GM21786 (cell line): Measurements from ENCODE around the gene PANK4.
A peak's percentile ranks its signal among the peaks of the same experiment; 100 is the strongest.
"Not testable (repeated sequence)": the region's sequence is repeated elsewhere in the genome, so short reads cannot be mapped to it uniquely, and the experiment has no call there.

Experiments used
- ATAC-seq: cut with Tn5 transposase; IDR thresholded peaks from one replicate; pipeline ENCODE4 v1.9.1; 2021; ENCODE audit not compliant: unreplicated experiment

PANK4 gene

DNA sequence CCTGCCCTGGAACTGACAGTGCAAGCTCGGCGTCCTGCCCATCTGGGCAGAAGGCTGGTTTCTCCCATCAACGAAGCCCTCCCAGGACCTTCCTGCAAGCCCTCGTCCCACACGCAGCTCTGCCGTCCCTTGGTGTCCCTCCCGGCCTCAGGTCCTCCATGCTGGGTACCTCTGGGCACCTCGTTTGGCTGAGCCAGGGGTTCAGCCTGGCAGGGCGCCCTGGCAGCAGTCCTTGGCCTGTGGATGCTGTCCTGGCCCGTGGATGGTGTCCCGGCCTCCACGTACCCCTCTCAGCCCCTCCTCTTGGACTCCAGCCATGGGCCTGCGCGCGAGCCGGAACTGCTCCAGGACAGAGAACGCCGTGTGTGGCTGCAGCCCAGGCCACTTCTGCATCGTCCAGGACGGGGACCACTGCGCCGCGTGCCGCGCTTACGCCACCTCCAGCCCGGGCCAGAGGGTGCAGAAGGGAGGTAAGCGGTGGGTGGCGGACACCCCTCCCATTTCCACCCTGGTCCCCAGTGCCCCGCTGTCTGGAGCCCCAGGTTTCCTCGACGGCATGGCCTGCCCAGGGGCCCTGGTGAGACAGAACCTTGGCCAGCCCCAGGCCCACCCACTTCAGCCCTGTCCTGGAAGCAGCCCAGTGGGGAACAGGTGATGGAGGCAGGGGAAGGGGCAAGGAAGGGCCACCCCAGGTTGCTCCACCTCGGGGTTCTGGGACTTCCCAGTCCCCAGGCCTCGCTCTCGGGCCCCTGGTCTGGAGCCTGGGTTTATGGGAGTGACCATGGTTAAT is 33.3 kb upstream of the PANK4 start:
- ATAC-seq = no peak

DNA sequence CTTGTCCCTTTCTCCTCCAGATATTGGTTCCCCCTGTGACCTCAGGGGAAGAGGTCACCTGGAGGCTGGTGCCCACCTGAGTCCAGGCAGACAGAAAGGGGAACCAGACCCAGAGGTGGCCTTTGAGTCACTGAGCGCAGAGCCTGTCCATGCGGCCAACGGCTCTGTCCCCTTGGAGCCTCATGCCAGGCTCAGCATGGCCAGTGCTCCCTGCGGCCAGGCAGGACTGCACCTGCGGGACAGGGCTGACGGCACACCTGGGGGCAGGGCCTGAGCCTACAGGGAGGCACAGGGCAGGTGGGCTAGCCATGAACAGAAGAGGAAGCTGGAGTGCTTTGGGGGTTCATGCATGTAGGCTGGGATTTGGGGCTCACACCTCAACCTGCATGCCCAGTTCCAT is 32.5 kb upstream of the PANK4 start:
- ATAC-seq = no peak

DNA sequence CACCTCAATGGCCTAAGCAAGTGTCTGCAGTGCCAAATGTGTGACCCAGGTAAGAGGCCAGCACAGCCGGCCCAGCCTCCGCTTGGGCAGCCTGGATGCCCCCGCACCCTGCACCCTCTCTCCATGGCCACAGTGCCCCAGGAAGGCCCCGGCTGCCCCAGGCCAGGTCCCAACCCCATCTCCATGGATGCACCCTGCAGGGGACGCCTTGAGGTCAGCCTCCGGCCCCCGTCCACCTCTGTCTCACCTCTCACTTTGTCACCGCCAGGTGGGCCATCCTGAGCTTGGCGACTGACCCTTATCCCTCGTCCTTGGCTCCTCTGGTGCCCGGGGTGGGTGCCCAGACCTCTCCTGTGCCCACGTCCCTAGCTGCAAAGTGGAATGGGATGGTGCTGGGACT is 32.0 kb upstream of the PANK4 start:
- no peak for ATAC-seq

DNA sequence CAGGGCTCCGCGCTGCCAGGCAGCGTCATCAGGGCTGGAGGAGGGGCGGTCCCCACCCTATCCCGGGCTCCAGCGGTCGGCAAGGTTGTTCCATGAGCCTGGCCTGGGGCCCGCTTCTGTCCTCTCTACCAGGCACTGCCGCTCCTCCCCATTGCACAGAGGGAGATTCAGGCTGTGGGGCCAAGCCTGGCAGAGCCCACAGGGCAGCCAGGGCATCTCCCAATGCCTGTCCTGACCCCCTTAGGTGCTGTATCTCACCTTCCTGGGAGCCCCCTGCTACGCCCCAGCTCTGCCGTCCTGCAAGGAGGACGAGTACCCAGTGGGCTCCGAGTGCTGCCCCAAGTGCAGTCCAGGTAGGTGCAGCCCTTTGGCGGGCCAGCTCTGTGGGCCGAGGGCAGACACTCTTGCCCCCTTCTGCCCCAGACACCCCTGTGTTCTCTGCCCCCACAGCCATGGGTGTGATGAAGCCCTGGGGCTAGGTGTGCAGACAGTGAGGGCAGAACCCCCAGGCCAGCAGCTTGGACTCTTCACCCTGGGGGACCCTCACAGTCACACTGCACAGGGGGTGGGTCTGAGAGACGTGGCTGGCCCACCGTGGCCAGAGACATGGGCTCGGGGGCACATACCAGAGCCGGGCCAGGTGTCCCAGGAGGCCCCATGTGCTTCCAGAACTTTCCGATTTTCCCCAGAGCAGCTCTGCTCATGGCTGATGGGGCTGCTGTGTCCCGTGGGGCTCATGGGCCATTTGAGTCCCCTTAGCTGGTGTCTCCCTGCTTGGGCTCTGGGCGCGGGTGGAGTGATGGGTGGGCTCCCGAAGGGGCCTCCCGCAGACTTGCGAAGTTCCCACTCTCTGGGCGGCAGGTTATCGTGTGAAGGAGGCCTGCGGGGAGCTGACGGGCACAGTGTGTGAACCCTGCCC is 31.3 kb upstream of the PANK4 start:
- ATAC-seq = no peak

DNA sequence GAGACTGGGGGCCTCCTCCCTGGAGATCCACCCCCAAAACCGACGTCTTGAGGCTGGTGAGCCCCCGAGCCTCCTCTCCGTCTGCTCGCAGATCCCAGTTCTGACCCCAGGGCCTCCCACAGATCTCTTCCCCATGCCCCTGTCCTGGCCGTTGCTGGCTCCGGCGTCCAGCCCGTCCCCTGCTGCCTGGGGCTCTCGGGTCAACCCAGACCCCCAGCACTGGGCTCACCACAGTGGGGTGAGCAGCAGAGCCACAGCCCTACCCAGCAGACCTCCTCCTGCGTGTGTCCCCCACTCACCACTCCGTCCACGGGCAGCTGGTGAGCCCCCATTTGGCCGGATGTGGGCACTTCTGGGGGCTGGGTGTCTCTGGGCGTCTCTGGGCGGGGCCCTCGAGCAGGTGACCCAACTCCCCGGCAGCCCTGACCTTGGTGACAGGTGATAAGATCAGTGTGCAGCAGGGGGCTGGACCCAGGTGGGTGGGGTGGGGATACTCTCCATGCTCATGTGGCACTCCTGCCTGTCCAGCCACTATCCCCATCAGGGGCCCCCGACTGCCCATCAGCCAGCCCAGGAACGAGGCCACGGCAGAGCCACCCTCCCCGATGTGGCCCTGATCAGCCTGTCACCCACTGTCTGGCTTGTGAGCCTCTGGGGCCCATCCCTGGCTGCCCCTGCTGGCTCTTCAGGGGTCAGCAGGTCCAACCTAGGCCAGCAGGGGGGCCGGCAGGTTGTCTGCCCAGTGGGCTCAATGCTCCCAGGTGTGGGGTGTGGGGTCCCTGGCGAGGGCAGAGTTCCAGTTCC is 30.5 kb upstream of the PANK4 start:
- ATAC-seq = no peak

DNA sequence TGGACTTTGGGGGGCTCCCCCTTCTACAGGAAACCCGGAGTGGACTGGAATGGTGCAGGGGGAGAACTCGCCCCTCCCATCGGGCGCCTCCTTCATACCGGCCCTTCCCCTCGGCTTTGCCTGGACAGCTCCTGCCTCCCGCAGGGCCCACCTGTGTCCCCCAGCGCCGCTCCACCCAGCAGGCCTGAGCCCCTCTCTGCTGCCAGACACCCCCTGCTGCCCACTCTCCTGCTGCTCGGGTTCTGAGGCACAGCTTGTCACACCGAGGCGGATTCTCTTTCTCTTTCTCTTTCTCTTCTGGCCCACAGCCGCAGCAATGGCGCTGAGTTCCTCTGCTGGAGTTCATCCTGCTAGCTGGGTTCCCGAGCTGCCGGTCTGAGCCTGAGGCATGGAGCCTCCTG is 29.9 kb upstream of the PANK4 start, which contains the start of gene TNFRSF14:
Gene TNFRSF14, plus strand, starts transcription at position 95 of the 401 bp plus-strand sequence. Its CDS starts 294 bp downstream, at position 389.
- peak; percentile 29 for ATAC-seq

DNA sequence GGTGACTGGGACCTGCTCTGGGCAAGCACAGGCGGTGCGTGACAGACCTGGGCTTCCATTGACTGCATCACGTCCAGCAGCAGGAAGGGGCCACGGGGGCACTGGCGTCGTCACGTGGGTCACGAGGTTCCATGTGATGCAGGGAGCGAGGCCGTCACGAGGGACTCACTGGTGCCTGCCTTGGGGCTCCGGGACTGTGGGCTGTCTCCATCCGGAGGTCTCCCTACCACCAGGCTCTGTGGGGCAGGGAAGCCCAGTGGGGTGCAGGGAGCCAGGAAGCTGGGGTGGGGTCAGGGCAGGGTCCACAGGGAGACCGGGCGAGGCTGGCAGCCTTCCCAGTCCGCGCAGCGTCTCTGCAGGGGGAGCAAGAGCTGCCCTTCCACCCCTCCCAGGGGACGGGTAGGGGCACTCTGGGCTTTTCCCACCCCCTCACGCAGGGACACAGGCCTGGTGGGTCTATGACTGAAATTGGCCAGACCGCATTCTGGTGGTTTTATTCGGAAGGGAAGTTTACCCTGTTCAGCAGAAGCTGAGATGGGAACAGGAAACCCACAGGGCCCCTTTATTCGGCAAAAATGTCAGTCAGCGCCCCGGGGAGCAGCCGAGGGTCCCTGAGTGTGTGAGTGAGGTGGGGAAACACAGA is 29.4 kb upstream of the PANK4 start:
- ATAC-seq = peak; percentile 37

DNA sequence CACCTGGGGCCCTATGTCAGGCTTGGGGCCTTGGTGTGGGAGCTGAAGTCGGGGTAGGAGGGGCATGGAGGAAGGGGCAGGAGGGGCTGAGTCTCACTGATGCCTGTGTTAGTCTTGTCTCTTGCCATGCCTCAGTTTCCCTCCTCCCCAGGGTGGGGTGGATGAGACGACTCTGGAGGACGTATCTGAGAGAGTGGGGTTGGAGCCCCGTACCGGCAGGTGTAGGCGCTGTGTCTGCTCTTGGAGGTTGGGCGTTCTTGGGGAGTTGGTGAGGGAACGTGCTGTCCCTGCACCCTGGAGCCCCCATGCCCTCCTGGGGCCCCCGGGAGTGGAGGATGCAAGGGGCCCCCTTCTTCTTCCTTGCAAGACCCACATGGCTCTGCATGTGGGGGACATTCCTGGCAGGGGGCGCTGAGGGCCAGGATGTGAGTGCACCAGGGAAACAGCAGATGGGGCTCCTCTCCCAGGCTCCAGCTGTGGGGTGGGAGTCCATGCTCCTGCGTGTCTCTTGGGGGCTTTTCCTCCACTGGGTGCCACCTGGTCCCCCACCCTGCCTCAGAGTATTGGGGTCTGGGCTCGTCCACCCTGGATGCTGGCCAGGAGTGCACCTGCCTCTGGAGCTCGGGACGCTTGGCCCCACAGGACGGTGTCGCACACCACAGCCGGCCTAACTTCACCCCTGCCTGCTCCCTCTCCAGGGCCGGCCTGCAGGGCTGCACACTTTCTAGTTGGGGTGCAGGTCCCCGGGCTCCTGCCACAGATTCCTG is 28.4 kb upstream of the PANK4 start:
- ATAC-seq = no peak

DNA sequence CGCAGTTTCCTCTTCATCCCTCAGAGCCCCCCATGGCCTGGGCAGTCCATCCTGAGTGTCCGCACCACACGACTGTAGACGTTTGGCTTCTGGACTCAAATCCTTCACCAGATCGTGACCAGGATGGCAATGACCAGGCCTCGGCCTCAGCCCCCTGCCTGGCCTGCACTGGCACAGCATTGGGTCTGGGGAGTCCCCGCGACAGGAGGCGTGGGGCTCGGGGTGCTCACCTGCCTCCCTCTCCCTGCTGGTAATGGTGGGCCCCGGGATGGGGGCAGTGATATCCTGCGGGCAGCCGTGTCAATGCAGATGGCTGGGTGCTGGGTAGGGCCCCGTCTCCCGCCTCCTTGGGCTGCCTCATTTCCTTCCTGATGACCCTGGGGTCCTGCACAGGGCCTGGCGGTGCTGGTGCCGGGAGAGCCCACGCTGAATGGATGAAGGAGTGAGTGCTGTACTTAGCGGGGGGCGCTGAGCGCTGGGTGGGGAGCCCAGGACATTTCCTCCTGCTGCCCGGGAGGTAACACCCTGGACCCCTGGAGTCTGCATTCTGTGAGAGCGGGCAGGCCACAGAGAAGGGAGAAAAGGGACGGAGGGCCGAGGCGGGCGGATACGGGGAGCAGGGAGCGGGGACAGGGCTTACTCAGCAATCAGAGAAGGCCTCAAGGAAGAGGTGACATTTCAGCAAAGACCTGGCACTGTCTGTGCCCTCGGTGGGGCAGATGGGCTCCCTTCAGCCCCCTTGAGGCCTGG is 27.6 kb upstream of the PANK4 start:
- ATAC-seq = no peak

DNA sequence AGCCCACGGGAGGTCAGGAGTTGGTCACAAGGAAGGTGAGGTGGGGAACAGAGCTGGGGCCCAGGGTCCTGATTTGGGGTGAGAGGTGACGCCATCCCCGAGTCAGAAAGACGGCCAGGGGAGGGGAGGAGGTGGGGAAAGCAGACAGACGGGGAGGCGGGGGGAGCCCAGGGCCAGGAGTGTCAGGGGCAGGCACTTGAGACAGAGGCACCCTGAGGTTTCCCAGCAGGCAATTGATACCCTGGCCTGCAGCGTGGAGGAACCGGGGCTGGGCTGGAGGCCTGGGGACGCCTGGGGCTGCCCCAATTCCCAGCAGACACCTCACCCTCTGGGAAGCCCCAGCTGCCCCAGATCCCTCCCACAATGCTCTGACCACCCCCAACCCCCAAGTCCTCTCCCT is 26.7 kb upstream of the PANK4 start:
- not testable (repeated sequence) for ATAC-seq

DNA sequence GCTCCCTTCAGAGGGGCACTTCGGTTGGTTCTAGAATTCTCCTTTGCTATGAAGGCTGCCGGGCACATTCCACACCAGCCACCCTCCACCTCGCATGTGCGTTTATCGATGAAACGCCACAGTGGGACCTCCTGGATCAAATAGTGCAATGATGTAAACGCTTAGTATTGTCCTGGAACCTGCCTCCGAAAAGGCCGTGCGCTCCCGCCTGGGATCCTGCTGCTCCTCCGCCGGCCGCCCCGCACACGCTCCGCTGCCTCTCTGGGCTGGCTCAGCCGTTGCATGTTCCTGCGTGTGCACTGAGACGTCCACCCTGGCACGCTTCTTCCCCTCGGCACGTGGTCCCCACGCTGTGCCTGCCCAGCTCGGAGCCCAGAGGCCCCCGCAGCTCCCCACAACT is 25.8 kb upstream of the PANK4 start:
- ATAC-seq = no peak

DNA sequence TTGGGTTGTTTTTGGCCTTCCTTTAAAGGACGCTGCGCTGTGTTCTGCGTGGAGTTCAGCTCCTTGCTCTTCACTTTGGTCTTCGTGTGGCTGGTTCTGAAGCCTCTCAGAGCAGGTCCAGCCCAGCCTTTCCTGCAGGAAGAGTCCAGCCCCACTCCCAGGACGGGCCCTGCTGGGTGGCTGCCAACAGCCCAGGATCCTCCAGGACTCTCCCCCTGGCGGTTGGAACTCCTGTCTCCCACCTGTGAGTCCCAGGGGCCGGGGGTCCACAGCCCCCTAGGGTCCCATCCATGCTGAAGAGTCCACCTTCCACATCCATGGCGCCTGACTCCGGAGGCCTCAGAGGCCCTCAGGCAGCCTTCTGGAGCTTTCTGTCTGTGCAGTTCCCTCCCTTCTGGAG is 25.1 kb upstream of the PANK4 start:
- ATAC-seq = not testable (repeated sequence)

DNA sequence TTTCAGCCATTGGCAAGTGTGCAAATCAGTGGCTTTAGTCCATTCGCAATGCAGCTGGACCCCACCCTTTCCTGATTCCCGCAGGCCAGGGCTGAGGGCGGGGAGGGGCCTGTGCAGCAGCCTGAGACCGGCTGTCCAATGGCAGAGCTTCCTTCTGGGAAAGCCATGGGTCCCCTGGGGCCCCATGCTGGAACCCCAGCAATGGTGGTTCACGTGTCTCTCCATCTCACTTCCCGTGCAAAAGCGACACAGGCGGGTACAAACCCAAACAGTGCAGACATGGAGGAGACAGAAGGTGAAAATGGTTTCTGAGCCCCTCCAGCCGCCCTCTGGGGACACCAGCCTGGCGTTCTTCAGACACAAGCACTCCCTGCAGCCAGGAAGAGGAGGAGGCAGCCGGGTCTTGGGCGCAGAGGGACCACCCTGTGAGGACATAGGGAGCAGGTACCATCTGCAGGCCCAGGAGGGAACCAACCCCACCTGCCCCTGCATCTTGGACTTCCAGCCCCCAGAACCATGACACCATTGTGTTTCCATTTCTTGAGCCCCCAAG is 24.0 kb upstream of the PANK4 start:
- ATAC-seq = not testable (repeated sequence)

DNA sequence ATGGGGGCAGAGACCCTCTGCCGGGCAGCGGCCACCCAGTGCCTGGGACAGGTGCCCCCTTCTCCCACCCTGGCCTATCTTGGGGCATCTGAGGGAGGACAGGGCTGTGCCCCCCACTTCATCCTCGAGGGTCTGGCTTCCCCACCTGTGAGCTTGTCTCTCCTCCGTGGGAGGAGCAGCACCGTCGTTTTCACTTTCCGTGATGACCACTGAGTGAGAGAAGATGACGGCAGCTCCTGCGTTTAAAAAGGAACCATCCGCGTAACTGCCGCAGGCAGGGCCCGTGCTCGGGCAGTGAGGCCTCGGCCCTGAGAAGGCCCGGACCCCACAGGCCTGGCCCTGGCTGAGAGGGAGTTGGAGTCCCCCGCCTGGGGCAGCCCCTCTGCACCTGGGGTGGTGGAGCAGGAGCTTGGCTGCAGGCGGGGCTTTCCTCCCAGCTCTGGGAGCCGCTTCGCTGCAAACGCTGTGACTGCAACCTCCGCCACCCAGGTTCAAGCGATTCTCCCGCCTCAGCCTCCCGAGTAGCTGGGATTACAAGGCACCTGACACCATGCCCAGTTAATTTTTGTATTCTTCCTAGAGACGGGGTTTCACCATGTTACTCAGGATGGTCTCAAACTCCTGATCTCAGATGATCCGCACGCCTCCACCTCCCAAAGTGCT is 23.1 kb upstream of the PANK4 start:
- ATAC-seq = not testable (repeated sequence)

DNA sequence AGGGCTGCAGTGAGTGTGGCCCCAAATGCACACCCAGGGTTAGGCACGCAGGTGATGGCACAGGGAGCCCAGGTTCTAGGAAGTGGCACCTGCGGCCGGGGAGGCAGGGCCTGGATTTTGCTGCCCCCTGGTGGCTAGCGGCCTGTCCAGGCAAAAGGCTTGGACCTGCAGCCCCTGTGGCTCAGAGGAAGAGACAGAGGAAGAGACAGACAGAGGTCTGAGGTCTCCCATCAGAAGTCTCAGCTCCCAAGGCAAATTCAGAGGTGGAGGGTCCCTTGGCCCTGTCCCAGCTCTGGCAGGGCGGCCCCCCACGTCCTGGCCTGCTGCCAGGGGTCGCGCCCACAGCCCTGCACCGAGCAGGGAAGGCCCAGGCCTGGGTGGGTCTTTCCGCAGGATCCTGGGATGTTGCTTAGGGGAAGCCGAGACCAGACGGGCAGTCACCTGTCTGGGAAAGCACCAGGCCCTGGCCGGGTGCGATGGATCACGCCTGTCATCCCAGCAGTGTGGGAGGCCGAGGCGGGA is 21.7 kb upstream of the PANK4 start:
- ATAC-seq = peak; percentile 19

DNA sequence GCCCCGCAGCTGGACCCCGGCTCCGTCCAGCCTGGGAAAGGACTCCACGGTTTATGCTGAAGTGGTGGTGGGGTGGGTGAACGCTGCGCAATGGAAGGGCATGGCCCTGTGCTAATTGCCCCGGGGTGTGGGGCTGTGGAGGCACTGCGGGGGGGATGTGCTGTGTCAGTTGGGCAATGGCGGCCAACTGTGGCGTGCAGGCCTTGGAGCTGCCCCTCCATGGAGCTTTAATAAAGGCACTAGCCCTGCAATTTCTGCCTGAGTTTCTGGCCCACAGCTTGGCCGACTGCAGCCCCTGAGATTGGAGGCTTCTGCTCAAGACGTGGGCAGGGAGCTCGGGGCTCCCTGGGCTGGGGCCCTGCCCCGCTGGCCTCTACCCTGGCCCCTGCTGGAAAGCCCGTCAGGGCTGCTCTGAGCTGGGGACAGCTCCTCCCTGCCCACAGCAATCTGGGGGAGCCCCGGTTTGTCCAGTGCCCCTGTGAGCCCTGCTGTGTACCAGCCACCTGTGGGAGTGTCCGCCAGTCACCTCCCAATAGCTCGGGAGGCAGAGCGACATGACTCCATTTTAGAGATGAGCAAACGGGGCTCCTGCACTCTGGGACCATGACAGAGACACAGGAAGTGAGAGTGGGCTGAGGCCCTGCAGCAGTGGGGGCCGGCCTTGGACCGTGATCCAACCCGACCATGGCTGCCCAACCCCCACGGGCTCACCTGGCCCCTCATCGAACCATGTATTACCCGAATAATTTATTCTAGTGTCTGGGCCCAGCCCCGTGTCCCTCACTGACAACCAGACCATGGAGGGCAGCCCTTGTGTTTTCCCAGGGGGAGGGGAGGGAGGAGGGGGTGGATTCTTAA is 21.0 kb upstream of the PANK4 start:
- ATAC-seq = no peak

DNA sequence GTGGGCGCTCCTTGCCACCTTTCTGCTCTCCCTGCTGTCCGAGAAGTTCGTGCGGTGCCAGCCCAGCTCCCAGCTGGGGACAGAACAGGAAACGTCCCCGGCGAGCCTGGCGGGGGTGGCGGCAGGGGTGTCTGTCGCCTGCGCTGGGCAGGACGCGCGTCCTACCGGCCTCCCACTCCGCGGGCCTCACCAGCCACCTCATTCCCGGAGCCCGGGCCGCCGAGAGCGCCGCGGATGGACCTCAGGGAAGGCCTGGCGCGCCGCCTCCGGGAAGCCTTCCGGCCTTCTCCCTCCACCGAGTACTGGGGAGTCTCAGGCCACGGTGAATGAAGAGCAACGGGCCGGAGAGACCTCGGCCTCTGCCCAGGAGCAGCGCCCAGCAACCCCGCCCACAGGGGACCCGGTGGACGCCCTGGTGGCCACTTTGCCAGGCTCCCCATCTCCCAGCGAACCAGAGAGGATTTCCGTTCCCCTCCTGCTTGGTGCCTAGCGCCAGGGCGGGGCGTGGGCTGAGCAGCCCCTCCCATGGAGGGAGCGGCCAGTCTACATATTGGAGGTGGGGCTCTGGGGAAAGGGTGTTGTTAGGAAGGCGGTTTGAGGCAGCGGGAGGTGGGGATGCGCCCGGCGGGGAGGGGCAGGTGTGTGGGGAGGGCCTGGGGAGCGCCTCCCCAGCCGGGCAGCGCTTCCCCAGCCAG is 20.3 kb upstream of the PANK4 start:
- ATAC-seq = peak; percentile 31
